Inflammatory macrophage treated with lipopolysaccharide for 1 hour (primary cell): Measurements from ENCODE around the gene GEMIN5.
A peak's percentile ranks its signal among the peaks of the same experiment; 100 is the strongest.

Source experiments
- DNase-seq, 2 donors: peaks; one replicate each; pipeline ENCODE4 v3.0.0-alpha.2; 2020 to 2022

Gene GEMIN5

GRCh38 chr5:154884424-154884823, 53.6 kb downstream of the GEMIN5 start:
- DNase-seq: no peak

GRCh38 chr5:154881986-154882385, 56.0 kb downstream of the GEMIN5 start:
- DNase-seq: no peak

GRCh38 chr5:154878642-154879335, 59.2 kb downstream of the GEMIN5 start:
- no peak for DNase-seq

GRCh38 chr5:154873791-154874331, 64.2 kb downstream of the GEMIN5 start:
- DNase-seq: no peak

- DNase-seq: no peak
These were observed 66.3 kb downstream of the GEMIN5 start for GRCh38 chr5:154871734-154872133.

- no peak for DNase-seq
These were observed 69.3 kb downstream of the GEMIN5 start for GRCh38 chr5:154868702-154869101.

GRCh38 chr5:154866841-154867240, 71.2 kb downstream of the GEMIN5 start:
- DNase-seq: no peak

- DNase-seq: no peak
These were observed 72.4 kb downstream of the GEMIN5 start for GRCh38 chr5:154865466-154866184.

- DNase-seq: no peak
These were observed 74.5 kb downstream of the GEMIN5 start for GRCh38 chr5:154863291-154864080.

GRCh38 chr5:154862766-154863165, 75.2 kb downstream of the GEMIN5 start:
- peak in 1 of 2 donors; percentile 8 for DNase-seq

GRCh38 chr5:154861946-154862345, 76.1 kb downstream of the GEMIN5 start:
- DNase-seq: no peak

GRCh38 chr5:154860765-154861164, 77.2 kb downstream of the GEMIN5 start:
- DNase-seq: peak; percentile 40 to 43

GRCh38 chr5:154860123-154860522, 77.9 kb downstream of the GEMIN5 start:
- peak in 1 of 2 donors; percentile 3 for DNase-seq

GRCh38 chr5:154858972-154859871, 78.8 kb downstream of the GEMIN5 start:
- peak; percentile 26 to 37 for DNase-seq

GRCh38 chr5:154858297-154858971, 79.6 kb downstream of the GEMIN5 start, which contains the start of gene CNOT8:
Gene CNOT8, plus strand, starts transcription at chr5:154858627. Its CDS starts 4,652 bp downstream, at chr5:154863279.
- DNase-seq: peak; percentile 94 to 97

- peak; percentile 82 to 90 for DNase-seq
These were observed 80.3 kb downstream of the GEMIN5 start for GRCh38 chr5:154857530-154858296.

- no peak for DNase-seq
These were observed 86.7 kb downstream of the GEMIN5 start for GRCh38 chr5:154851351-154851750.

- DNase-seq: peak; percentile 72 to 84
These were observed 87.6 kb downstream of the GEMIN5 start, which contains the start of gene FAXDC2 for GRCh38 chr5:154850255-154851062. Gene FAXDC2, minus strand, starts transcription at chr5:154850603. Its CDS starts 12,425 bp downstream, at chr5:154838178.

GRCh38 chr5:154849791-154850201, 88.2 kb downstream of the GEMIN5 start:
- peak; percentile 71 to 86 for DNase-seq
